Activated T-cell treated with anti-CD3 and anti-CD28 coated beads, Interleukin-2, amount 50 U/mL, for 48 hours (primary cell): ENCODE results near the gene MCM3AP.

Experiments used
- DNase-seq, 2 experiments: peaks; one replicate each; pipeline ENCODE4 v3.0.0-alpha.2; 2020

MCM3AP gene

GRCh38 chr21:46215436-46216131, 69.8 kb downstream of the MCM3AP start:
- no peak for DNase-seq

- no peak for DNase-seq
These were observed 70.7 kb downstream of the MCM3AP start for GRCh38 chr21:46214478-46215340.

- DNase-seq, result no peak
These were observed 71.7 kb downstream of the MCM3AP start for GRCh38 chr21:46213620-46214286.

- no peak for DNase-seq
These were observed 72.5 kb downstream of the MCM3AP start for GRCh38 chr21:46212721-46213484.

GRCh38 chr21:46211786-46212720, 73.4 kb downstream of the MCM3AP start:
- no peak for DNase-seq

- no peak for DNase-seq
These were observed 74.0 kb downstream of the MCM3AP start for GRCh38 chr21:46211376-46211775.

GRCh38 chr21:46210378-46211136, 74.9 kb downstream of the MCM3AP start:
- no peak for DNase-seq

GRCh38 chr21:46208761-46209721, 76.4 kb downstream of the MCM3AP start:
- DNase-seq, result no peak

GRCh38 chr21:46207920-46208591, 77.4 kb downstream of the MCM3AP start:
- no peak for DNase-seq

GRCh38 chr21:46207006-46207919, 78.1 kb downstream of the MCM3AP start:
- no peak for DNase-seq

GRCh38 chr21:46206163-46207005, 79.0 kb downstream of the MCM3AP start:
- DNase-seq, result no peak

- no peak for DNase-seq
These were observed 79.6 kb downstream of the MCM3AP start for GRCh38 chr21:46205766-46206162.

- DNase-seq, result no peak
These were observed 80.2 kb downstream of the MCM3AP start for GRCh38 chr21:46205166-46205565.

- no peak for DNase-seq
These were observed 82.2 kb downstream of the MCM3AP start for GRCh38 chr21:46203203-46203600.

GRCh38 chr21:46202592-46203202, 82.7 kb downstream of the MCM3AP start:
- no peak for DNase-seq
